ENCODE measurements around the gene AGXT2.

DNA sequence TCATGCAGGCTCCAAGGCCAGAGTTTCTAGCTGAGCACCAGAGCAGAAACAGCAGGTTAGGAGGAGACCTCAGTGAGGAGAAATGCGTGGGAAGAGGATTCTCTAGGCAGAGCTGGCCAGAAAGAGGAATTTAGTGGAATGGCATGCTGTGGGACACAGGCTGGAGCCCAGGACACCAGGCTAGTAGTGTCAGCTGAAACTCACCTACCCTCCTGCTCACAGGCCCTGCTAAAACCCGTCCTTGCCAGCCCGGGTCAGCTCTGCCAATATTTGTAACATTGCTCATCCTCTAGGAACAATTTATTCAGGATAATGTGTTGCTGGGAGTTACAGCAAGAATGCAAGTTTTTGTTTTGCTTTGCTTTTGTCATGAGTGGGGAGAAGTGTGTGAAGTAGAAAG is 40.2 kb upstream of the AGXT2 start:
- no peak for TF ChIP-seq EZH2phosphoT487 (IDR thresholded peaks at IDR 0.05; ENCODE audit: borderline replicate concordance, low read length)
- TF ChIP-seq, protein P1, sequence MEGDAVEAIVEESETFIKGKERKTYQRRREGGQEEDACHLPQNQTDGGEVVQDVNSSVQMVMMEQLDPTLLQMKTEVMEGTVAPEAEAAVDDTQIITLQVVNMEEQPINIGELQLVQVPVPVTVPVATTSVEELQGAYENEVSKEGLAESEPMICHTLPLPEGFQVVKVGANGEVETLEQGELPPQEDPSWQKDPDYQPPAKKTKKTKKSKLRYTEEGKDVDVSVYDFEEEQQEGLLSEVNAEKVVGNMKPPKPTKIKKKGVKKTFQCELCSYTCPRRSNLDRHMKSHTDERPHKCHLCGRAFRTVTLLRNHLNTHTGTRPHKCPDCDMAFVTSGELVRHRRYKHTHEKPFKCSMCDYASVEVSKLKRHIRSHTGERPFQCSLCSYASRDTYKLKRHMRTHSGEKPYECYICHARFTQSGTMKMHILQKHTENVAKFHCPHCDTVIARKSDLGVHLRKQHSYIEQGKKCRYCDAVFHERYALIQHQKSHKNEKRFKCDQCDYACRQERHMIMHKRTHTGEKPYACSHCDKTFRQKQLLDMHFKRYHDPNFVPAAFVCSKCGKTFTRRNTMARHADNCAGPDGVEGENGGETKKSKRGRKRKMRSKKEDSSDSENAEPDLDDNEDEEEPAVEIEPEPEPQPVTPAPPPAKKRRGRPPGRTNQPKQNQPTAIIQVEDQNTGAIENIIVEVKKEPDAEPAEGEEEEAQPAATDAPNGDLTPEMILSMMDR (conservative IDR thresholded peaks at IDR 0.05; ENCODE audit: low read depth, low read length), result no peak
